SK-N-SH treated with all-trans-retinoic acid at 6 μM for 48 hours (cell line): ENCODE data around the gene LAX1.
"Not testable (repeated sequence)": the region's sequence is repeated elsewhere in the genome, so short reads cannot be mapped to it uniquely, and the experiment has no call there.

ENCODE experiments used
- OSR1 ChIP-seq: fragments of 250-450 bp; sonication (Bioruptor Pico); IDR thresholded peaks from 2 replicates; pipeline ENCODE4 v1.8.0; 2022; ENCODE audit warnings: moderate library complexity, mild to moderate bottlenecking, inconsistent platforms
- PPARA ChIP-seq: fragments of 250-450 bp; sonication (Bioruptor Pico); IDR thresholded peaks from 2 replicates; pipeline ENCODE4 v1.5.0; 2020; ENCODE audit warnings: mild to moderate bottlenecking, borderline replicate concordance
- TCF4 ChIP-seq: fragments of 250-450 bp; sonication (Bioruptor Pico); IDR thresholded peaks from 2 replicates; pipeline ENCODE4 v1.8.0; 2021; ENCODE audit warnings: mild to moderate bottlenecking, moderate library complexity, borderline replicate concordance
- ZNF8 ChIP-seq: fragments of 450-650 bp; formaldehyde crosslinking; IDR thresholded peaks from 2 replicates; pipeline ENCODE4 v1.5.0; 2020; ENCODE audit warnings: mild to moderate bottlenecking, moderate library complexity

DNA sequence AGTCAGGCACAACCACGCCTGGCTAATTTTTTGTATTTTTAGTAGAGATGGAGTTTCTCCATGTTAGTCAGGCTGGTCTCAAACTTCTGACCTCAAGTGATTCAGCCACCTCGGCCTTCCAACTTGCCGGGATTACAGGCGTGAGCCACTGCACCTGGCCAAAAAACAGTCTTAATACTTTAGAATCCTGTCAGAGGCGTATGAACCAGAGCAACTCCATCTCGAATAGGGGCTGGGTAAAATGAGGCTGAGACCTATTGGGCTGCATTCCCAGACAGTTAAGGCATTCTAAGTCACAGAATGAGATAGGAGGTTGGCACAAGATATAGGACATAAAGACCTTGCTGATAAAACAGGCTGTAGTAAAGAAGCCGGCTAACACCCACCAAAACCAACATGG, 3.0 kb upstream of the LAX1 start:
- TF ChIP-seq TCF4 (CRISPR knock-in tag); ZNF8 (CRISPR knock-in tag); PPARA; OSR1 (CRISPR knock-in tag): not testable (repeated sequence)
